H9 (cell line): Measurements from ENCODE around the gene KDM4C. TPM values are rescaled to one million over a fixed set of nuclear protein-coding genes. Genes with fewer than 3 reads are reported as not detected.

Source experiments
- DNase-seq: peaks from one replicate; pipeline ENCODE4 v3.0.0-alpha.2; 2017
- H2AFZ ChIP-seq: one replicate; pipeline ENCODE4 v1.6.1; 2013; ENCODE audit warnings: mild to moderate bottlenecking, low read length, control low read depth, moderate library complexity
- H2AK5ac ChIP-seq: 2 replicates; pipeline ENCODE4 v1.6.1; 2013; ENCODE audit warnings: low read length, control low read depth, mixed read lengths; ENCODE audit not compliant: insufficient read length
- H2BK120ac ChIP-seq: one replicate; pipeline ENCODE4 v1.6.1; 2013; ENCODE audit warnings: low read depth, mild to moderate bottlenecking, low read length, control low read depth, inconsistent platforms; ENCODE audit not compliant: poor library complexity, severe bottlenecking
- H2BK12ac ChIP-seq: 2 replicates; pipeline ENCODE4 v1.6.1; 2013; ENCODE audit warnings: low read length, control low read depth, mixed read lengths, low read depth; ENCODE audit not compliant: insufficient read length
- H2BK15ac ChIP-seq: 2 replicates; pipeline ENCODE4 v1.6.1; 2013; ENCODE audit warnings: low read depth, low read length, control low read depth
- H2BK20ac ChIP-seq: one replicate; pipeline ENCODE4 v1.6.1; 2013; ENCODE audit warnings: low read depth, mild to moderate bottlenecking, low read length, control low read depth, inconsistent platforms; ENCODE audit not compliant: poor library complexity, severe bottlenecking
- H2BK5ac ChIP-seq: 2 replicates; pipeline ENCODE4 v1.6.1; 2013; ENCODE audit warnings: low read length, control low read depth, mixed read lengths; ENCODE audit not compliant: insufficient read length
- H3K14ac ChIP-seq: 2 replicates; pipeline ENCODE4 v1.6.1; 2013; ENCODE audit warnings: low read length, control low read depth; ENCODE audit not compliant: insufficient read depth
- H3K18ac ChIP-seq: 2 replicates; pipeline ENCODE4 v1.6.1; 2013; ENCODE audit warnings: low read depth, mild to moderate bottlenecking, mixed read lengths, low read length, control low read depth; ENCODE audit not compliant: insufficient read length
- H3K23ac ChIP-seq: 2 replicates; pipeline ENCODE4 v1.6.1; 2013; ENCODE audit warnings: low read length, control low read depth, mixed read lengths, low read depth; ENCODE audit not compliant: insufficient read length
- H3K23me2 ChIP-seq: 2 replicates; pipeline ENCODE4 v1.6.1; 2013; ENCODE audit warnings: low read depth, mild to moderate bottlenecking, mixed read lengths, low read length, control low read depth; ENCODE audit not compliant: insufficient read length, poor library complexity, severe bottlenecking
- H3K27ac ChIP-seq: 2 replicates; pipeline ENCODE4 v1.5.1; 2013; ENCODE audit warnings: low read length, control low read depth, mixed read lengths, low read depth; ENCODE audit not compliant: insufficient read length
- H3K27me3 ChIP-seq: 2 replicates; pipeline ENCODE4 v1.6.1; 2013; ENCODE audit warnings: low read length, control low read depth, inconsistent platforms; ENCODE audit not compliant: insufficient read depth
- H3K4ac ChIP-seq: 2 replicates; pipeline ENCODE4 v1.6.1; 2013; ENCODE audit warnings: low read depth, mild to moderate bottlenecking, control low read depth, inconsistent platforms, low read length, moderate library complexity
- H3K4me1 ChIP-seq: 2 replicates; pipeline ENCODE4 v1.6.1; 2013; ENCODE audit warnings: low read length, control low read depth, inconsistent platforms; ENCODE audit not compliant: insufficient read depth
- H3K4me2 ChIP-seq: 2 replicates; pipeline ENCODE4 v1.6.1; 2013; ENCODE audit warnings: low read length, control low read depth, mixed read lengths; ENCODE audit not compliant: insufficient read length, insufficient read depth
- H3K56ac ChIP-seq: 2 replicates; pipeline ENCODE4 v1.6.1; 2013; ENCODE audit warnings: low read depth, mild to moderate bottlenecking, mixed read lengths, low read length, control low read depth; ENCODE audit not compliant: insufficient read length
- H3K79me1 ChIP-seq: 2 replicates; pipeline ENCODE4 v1.6.1; 2013; ENCODE audit warnings: low read depth, mild to moderate bottlenecking, moderate library complexity, low read length, control low read depth, inconsistent platforms; ENCODE audit not compliant: insufficient read depth, poor library complexity, severe bottlenecking
- H3K79me2 ChIP-seq: 2 replicates; pipeline ENCODE4 v1.6.1; 2013; ENCODE audit warnings: low read length, control low read depth, inconsistent platforms; ENCODE audit not compliant: insufficient read depth
- H3K9ac ChIP-seq: 2 replicates; pipeline ENCODE4 v1.6.1; 2013; ENCODE audit warnings: low read length, control low read depth, mixed read lengths; ENCODE audit not compliant: insufficient read length; ENCODE audit errors: extremely low read depth
- H3K9me3 ChIP-seq: one replicate; pipeline ENCODE4 v1.6.1; 2013; ENCODE audit warnings: low read depth, low read length, inconsistent platforms; ENCODE audit not compliant: control insufficient read depth
- H3T11ph ChIP-seq: one replicate; pipeline ENCODE4 v1.6.1; 2013; ENCODE audit warnings: mild to moderate bottlenecking, low read length, control low read depth, inconsistent platforms
- H4K20me1 ChIP-seq: one replicate; pipeline ENCODE4 v1.6.1; 2013; ENCODE audit not compliant: control insufficient read depth, insufficient read length, insufficient read depth
- H4K5ac ChIP-seq: 2 replicates; pipeline ENCODE4 v1.6.1; 2013; ENCODE audit warnings: low read depth, mild to moderate bottlenecking, mixed read lengths, low read length, control low read depth; ENCODE audit not compliant: insufficient read length
- H4K8ac ChIP-seq: replicated peaks from 2 replicates; pipeline ENCODE4 v1.6.1; 2013; ENCODE audit warnings: low read length, control low read depth, mixed read lengths, low read depth; ENCODE audit not compliant: insufficient read length
- H4K91ac ChIP-seq: 2 replicates; pipeline ENCODE4 v1.6.1; 2013; ENCODE audit warnings: low read depth, mild to moderate bottlenecking, moderate library complexity, mixed read lengths, low read length, control low read depth; ENCODE audit not compliant: insufficient read length
- H3K27ac Mint-ChIP-seq, 3 experiments: 2 replicates in 2 of 3; 3 replicates in 1 of 3; pipeline ENCODE4 v1.8.0; 2020 to 2021; ENCODE audit warnings: mixed read lengths in 3 of 3, mild to moderate bottlenecking in 1 of 3, moderate library complexity in 1 of 3
- H3K27me3 Mint-ChIP-seq: 2 replicates; pipeline ENCODE4 v1.8.0; 2021; ENCODE audit warnings: low read depth, mild to moderate bottlenecking, moderate library complexity, mixed read lengths
- H3K36me3 Mint-ChIP-seq, 3 experiments: 2 replicates in 2 of 3; 3 replicates in 1 of 3; pipeline ENCODE4 v1.8.0; 2020 to 2021; ENCODE audit warnings: low read depth in 3 of 3, mixed read lengths in 3 of 3; ENCODE audit not compliant: insufficient read depth in 1 of 3
- H3K4me1 Mint-ChIP-seq, 2 experiments: 2 replicates each; pipeline ENCODE4 v1.8.0; 2020; ENCODE audit warnings: mixed read lengths in 2 of 2
- H3K4me3 Mint-ChIP-seq, 2 experiments: 2 replicates in 1 of 2; 3 replicates in 1 of 2; pipeline ENCODE4 v1.8.0; 2020 to 2021; ENCODE audit warnings: mild to moderate bottlenecking in 2 of 2, mixed read lengths in 2 of 2, moderate library complexity in 1 of 2
- H3K9me3 Mint-ChIP-seq, 2 experiments: 2 replicates in 1 of 2; 3 replicates in 1 of 2; pipeline ENCODE4 v1.8.0; 2020; ENCODE audit warnings: mild to moderate bottlenecking in 2 of 2, mixed read lengths in 2 of 2, moderate library complexity in 1 of 2
- WGBS: extraction: QIAGEN DNeasy Blood & Tissue Kit; methylation state at CpG from one replicate; pipeline ENCODE4 v1.1.7; 2013; ENCODE audit warnings: missing lambda C conversion rate, low lambda C conversion rate, mixed read lengths; ENCODE audit not compliant: insufficient read length; ENCODE audit errors: extremely low coverage; 5-methylcytosine and 5-hydroxymethylcytosine counted together
- total RNA-seq: library from RNA; stranded (reverse); gene quantifications from 2 replicates; pipeline ENCODE4 v1.2.1, GENCODE V29; 2021
- TF ChIP-seq, protein P1 (sequence below): fragments of 200-600 bp; sonication (generic); conservative IDR thresholded peaks from 3 replicates; pipeline ENCODE4 v1.8.0; 2021; ENCODE audit warnings: antibody characterized with exemption, mild to moderate bottlenecking

The KDM4C gene
- total RNA-seq, 1 experiment from 2014 or later, result 24.0 TPM

DNA sequence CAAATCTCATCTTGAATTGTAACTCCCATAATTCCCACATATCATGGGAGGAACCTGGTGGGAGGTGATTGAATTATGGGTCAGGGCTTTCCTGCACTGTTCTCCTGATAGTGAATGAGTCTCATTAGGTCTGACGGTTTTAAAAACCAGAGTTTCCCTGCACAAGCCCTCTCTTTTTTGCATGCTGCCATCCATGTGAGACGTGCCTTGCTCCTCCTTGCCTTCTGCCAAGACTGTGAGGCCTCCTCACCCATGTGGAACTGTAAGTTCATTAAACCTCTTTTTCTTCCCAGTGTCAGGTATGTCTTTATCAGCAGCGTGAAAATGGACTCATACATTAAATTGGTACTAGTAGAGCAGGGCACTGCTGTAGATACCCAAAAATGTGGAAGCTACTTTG is 22.4 kb upstream of the KDM4C start:
- H2BK5ac ChIP-seq, result no peak overlapping the region
- no peak overlapping the region for H3K18ac ChIP-seq
- H3K56ac ChIP-seq, result no peak overlapping the region
- H2BK20ac ChIP-seq, result no peak overlapping the region
- no peak overlapping the region for H4K8ac ChIP-seq
- Mint-ChIP-seq H3K27ac (no peak overlapping the region), H3K36me3 (peaks cover 0 to 14% (median 10%) of the 10 kb centered on the region in 3 experiments), H3K9me3 (peaks cover 11 to 15% of the 10 kb centered on the region in 2 experiments), H3K27me3 (no peaks in the 10 kb centered on the region), H3K4me1 (no peaks in the 10 kb centered on the region), H3K4me3 (no peak overlapping the region)
- H3K4ac ChIP-seq, result no peak overlapping the region
- H3K23me2 ChIP-seq, result no peaks in the 10 kb centered on the region
- no peaks in the 10 kb centered on the region for H3K4me1 ChIP-seq
- no peak for DNase-seq
- no peak overlapping the region for H2BK15ac ChIP-seq
- H2BK120ac ChIP-seq, result no peak overlapping the region
- H3K27me3 ChIP-seq, result no peaks in the 10 kb centered on the region
- no peaks in the 10 kb centered on the region for H3K9me3 ChIP-seq
- no peak overlapping the region for H3K14ac ChIP-seq
- TF ChIP-seq, protein P1, sequence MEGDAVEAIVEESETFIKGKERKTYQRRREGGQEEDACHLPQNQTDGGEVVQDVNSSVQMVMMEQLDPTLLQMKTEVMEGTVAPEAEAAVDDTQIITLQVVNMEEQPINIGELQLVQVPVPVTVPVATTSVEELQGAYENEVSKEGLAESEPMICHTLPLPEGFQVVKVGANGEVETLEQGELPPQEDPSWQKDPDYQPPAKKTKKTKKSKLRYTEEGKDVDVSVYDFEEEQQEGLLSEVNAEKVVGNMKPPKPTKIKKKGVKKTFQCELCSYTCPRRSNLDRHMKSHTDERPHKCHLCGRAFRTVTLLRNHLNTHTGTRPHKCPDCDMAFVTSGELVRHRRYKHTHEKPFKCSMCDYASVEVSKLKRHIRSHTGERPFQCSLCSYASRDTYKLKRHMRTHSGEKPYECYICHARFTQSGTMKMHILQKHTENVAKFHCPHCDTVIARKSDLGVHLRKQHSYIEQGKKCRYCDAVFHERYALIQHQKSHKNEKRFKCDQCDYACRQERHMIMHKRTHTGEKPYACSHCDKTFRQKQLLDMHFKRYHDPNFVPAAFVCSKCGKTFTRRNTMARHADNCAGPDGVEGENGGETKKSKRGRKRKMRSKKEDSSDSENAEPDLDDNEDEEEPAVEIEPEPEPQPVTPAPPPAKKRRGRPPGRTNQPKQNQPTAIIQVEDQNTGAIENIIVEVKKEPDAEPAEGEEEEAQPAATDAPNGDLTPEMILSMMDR, result no peak
- H2AK5ac ChIP-seq, result no peak overlapping the region
- no CpG with 5 or more reads among the region's 3 CpGs for WGBS
- H4K5ac ChIP-seq, result no peak overlapping the region
- H3K27ac ChIP-seq, result no peak overlapping the region
- no peak overlapping the region for H3K4me2 ChIP-seq
- H4K91ac ChIP-seq, result no peak overlapping the region
- no peak overlapping the region for H2AFZ ChIP-seq
- H3K23ac ChIP-seq, result no peak overlapping the region
- no peaks in the 10 kb centered on the region for H3K79me1 ChIP-seq
- no peak overlapping the region for H3T11ph ChIP-seq
- no peak overlapping the region for H2BK12ac ChIP-seq
- no peaks in the 10 kb centered on the region for H3K79me2 ChIP-seq
- H4K20me1 ChIP-seq, result no peaks in the 10 kb centered on the region
- H3K9ac ChIP-seq, result no peak overlapping the region
